GM19099 (cell line): ENCODE measurements around the gene SLC6A4.

ENCODE experiments used
- POLR2A ChIP-seq: IDR thresholded peaks from 3 replicates; pipeline ENCODE4 v1.6.1; 2011; ENCODE audit warnings: low read depth; ENCODE audit not compliant: insufficient read length; ENCODE audit errors: extremely low read depth

Gene SLC6A4

DNA sequence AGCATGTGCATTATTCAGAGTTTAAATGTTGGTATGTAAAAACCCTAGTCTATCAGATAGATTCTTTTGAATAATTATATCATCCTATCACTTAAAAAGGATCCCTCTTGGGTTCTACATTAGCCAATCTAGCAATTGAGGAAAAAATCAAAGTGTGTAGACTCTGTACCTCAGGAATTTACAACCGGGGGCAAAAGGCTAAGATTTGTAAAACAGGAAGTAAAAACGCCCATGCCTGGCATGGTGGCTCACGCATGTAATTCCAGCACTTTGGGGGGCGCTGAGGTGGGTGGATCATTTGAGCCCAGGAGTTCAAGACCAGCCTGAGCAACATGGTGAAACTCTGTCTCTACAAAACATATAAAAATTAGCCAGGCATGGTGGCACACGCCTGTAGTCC lies 58.6 kb downstream of the SLC6A4 start:
- no peak for TF ChIP-seq POLR2A

GRCh38 chr17:30174556-30174955 lies 60.9 kb downstream of the SLC6A4 start:
- no peak for TF ChIP-seq POLR2A

- TF ChIP-seq POLR2A, result no peak
Measured at GRCh38 chr17:30173649-30174048, 61.8 kb downstream of the SLC6A4 start.

DNA sequence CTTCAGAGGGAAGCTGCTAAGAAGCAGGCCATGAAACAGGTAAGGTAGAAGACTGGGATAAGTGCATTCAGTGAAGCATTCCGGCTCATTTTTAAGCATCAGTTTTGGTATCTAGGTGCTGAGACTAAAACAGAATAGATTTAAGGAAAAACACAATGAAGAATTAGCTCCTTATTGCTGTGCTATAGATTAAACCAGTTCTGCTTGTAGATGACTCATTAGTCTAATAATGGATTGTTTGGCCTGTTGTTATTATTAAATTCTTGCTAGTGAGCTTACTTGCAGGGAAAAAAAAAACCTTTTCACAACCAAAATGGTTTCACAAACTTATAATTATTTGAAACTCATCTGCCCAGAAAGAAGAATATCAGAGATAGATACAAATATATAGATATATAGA lies 62.9 kb downstream of the SLC6A4 start:
- TF ChIP-seq POLR2A, result no peak

DNA sequence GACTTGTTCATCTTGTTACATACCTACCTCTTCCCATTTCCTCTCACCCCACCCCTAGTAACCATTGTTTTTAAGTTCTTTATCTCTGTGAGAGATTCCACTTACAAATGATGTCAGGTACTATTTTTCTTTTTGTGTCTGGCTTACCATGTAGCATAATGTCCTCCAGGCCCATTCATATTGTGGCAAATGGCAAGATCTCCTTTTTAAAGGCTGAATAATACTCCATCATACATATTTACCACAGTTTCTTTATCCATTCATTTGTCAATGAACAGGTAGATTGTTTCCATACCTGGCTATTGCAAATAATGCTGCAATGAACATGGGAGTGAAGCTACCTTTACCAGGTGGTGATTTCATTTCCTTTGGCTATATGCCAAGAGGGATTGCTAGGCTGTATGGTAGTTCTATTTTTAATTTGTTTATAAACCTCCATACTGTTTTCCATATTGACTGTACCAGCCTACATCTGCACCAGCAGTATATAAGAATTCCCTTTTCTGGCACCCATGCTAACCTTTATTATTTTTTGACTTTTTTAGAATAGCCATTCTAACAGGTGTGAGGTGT lies 65.0 kb downstream of the SLC6A4 start:
- no peak for TF ChIP-seq POLR2A

DNA sequence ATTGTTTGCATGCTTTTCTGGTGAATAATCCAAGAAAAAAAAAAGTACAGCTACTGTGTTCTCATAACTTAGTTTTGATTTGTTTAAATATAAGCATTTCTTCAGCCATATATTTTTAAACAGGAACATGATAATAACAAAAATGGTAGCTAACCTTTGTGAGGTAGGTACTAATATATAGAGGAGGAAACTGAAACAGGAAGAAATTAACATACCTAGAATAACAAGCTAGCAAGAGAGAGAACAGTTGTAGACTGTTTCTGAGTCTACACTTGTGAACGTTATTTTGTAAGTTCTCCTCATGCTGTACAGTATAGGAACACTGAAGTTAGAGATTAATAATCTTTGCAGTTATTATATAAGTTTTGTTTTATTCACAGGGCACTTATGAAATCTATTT lies 69.5 kb downstream of the SLC6A4 start:
- no peak for TF ChIP-seq POLR2A

DNA sequence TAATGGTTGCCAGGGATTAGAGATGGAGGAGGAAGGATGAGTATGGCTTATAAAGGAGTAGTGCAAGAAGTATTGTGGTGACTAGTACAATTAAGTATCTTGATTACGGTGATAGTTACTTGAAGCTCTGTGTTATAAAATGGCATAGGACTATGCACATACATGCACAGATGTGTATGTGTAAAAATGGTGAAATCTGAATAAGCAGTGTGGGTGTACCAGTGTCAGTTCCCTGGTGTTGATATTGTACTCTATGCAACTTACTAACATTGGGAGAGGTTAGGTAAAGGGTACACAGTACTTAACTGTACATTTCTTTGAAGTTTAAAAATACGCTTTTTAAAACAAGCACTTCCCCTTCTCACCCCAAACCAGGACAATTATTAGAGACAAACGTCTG lies 70.3 kb downstream of the SLC6A4 start:
- TF ChIP-seq POLR2A, result no peak

DNA sequence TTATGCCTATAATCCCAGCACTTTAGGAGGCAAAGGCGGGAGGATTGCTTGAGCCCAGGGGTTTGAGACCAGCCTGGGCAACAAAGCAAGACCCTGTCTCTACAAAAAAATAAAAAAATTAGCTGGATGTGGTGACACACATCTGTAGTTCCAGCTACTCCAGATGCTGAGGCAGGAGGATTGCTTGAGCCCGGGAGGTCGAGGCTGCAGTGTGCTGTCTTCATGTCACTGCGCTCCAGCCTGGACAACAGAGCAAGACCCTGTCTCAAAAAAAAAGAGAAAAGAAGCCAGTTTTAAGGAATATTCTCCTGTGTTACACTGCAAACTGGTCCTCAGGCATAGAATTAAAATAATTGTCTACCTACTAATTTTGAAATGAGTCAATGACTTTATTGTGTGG lies 71.0 kb downstream of the SLC6A4 start:
- TF ChIP-seq POLR2A, result no peak

DNA sequence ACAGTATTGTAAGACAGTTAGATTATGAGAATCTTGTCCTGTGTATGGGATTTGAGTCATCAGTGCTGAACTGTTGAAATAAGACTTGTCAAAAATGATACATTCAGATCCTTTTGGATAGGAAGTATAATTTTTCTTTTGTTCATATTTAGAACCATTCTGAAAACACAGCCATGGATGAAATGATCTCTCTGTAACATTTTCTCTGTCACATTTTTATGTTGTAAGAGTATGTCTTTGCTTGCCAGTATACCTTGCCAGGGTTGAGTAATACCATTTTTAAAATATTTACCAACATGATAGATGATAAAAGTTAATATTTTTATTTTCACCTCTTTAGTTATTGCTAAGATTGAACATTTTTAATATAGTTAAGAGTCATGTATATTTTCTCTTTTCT lies 73.9 kb downstream of the SLC6A4 start:
- TF ChIP-seq POLR2A, result no peak

DNA sequence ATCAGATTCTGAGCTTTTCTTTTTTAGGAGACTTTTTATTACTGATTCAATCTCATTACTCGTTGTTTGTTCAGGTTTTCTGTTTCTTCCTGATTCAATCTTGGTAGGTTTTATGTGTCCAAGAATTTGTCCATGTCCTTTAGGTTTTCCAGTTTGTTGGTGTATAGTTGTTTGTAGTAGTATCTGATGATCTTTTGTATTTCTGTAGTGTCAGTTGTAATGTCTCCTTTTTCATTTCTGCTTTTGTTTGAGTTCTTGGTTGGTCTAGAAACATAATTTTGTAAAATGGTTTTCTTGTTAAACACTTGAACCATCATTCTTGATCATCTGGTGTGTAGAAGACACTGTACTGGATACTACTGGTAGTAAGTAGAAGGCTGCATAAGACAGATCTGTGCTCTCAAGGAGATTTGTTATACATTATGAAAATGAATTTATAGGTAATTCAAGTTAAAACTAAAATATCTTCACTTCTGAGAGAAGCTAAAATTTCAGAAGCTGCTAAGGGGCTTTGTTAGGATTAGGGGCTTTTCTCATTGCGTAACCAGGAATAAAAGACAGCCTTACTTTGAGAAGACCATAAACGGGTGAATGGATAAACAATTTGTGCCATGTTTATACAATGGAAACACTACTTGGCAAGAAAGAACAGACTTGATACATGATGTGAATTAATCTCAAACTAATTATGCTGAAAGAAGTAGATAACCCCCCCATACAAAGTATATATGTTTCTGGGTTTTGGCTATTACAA lies 74.9 kb downstream of the SLC6A4 start:
- no peak for TF ChIP-seq POLR2A

DNA sequence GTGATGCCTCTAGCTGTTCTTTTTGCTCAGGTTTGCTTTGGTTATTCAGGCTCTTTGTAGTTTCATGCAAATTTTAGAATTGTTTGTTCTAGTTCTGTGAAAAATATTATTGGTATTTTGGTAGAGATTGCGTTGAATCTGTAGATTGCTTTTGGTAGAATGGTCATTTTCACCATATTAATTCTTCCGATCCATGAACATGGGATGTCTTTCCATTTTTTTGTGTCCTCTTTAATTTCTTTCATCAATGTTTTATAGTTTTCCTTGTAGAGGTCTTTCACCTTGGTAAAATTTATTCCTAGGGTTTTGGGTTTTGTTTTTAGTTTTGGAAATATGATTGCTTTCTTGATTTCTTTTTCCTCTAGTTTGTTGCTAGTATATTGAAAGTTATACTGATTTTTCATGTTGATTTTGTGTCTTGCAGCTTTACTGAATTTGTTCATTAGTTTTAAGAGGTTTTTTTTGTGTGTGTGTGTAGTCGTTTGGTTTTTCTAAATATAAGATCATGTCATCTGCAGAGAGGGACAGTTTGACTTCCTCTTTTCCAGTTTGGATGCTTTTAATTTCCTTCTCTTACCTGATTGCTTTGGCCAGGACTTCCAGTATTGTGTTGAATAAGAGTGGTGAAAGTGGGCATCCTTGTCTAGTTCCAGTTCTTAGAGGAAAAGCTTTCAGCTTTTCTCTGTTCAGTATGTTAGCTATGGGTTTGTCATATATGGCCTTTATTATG lies 76.4 kb downstream of the SLC6A4 start:
- TF ChIP-seq POLR2A, result no peak

GRCh38 chr17:30155389-30155788 lies 80.1 kb downstream of the SLC6A4 start:
- TF ChIP-seq POLR2A, result no peak

DNA sequence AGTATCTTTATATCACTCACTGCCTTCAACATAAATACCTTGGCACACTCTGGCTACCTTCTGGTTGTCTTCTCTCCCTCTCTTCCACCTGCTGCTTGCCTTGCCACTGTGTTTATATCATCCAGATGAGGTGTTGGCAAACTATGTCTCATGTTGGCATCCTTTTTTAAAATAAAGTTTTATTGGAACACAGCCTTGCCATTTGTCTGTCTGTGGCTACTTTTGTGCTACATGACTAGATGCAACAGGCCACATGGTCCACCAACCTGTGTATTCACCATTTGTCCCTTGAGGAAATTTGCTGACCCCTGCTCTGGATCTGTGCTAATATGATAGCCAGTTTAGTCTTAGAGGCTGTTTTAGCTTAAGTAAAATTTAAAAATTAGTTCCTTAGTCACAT lies 82.0 kb downstream of the SLC6A4 start:
- no peak for TF ChIP-seq POLR2A

DNA sequence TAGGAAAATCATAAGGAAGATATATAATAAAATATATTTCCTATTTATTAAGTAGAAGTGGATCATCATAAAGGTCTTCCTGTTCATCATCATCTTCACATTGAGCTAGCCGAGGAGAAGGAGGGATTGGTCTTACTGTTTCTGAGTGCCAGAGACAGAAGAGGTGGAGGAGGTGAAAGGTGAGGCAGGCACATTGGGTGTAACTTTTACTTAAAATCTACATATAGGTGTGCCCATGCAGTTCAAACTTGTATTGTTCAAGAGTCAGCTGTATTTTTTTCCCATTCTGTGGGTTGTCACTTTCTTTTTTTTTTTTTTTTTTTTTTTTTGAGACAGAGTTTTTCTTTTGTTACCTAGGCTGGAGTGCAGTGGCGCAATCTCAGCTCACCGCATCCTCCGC lies 84.0 kb downstream of the SLC6A4 start:
- TF ChIP-seq POLR2A, result no peak

- TF ChIP-seq POLR2A, result no peak
Measured at GRCh38 chr17:30148376-30148775, 87.1 kb downstream of the SLC6A4 start.
